HepG2 (cell line): ENCODE measurements around the gene ACSL5. TPM values are rescaled to one million over a fixed set of nuclear protein-coding genes. Genes with fewer than 3 reads are reported as not detected.
A peak's percentile ranks its signal among the peaks of the same experiment; 100 is the strongest.

ENCODE experiments used
- ATF6 ChIP-seq: sonication (generic); formaldehyde crosslinking; conservative IDR thresholded peaks from 2 replicates; pipeline ENCODE4 v1.4.0; 2020; ENCODE audit warnings: missing genetic modification reagents
- CCDC6 ChIP-seq: sonication (generic); formaldehyde crosslinking; IDR thresholded peaks from 2 replicates; pipeline ENCODE4 v1.8.1; 2022; ENCODE audit warnings: mild to moderate bottlenecking, missing genetic modification reagents, moderate library complexity
- CSRNP1 ChIP-seq: sonication (generic); formaldehyde crosslinking; IDR thresholded peaks from 2 replicates; pipeline ENCODE4 v1.8.1; 2023; ENCODE audit warnings: mild to moderate bottlenecking, missing genetic modification reagents
- DMAP1 ChIP-seq: IDR thresholded peaks from 2 replicates; pipeline ENCODE4 v1.6.1; 2016
- GMEB1 ChIP-seq: sonication (generic); formaldehyde crosslinking; IDR thresholded peaks from 2 replicates; pipeline ENCODE4 v1.5.1; 2020; ENCODE audit warnings: missing genetic modification reagents, mild to moderate bottlenecking, borderline replicate concordance
- RERE ChIP-seq: IDR thresholded peaks from 2 replicates; pipeline ENCODE4 v1.6.1; 2016; ENCODE audit warnings: low read depth, missing genetic modification reagents, missing compliant biosample characterization
- TBL1XR1 ChIP-seq: fragments of 150-350 bp; IDR thresholded peaks from 2 replicates; pipeline ENCODE4 v1.6.1; 2014; ENCODE audit warnings: borderline replicate concordance, low read length; ENCODE audit not compliant: partially characterized antibody
- TBX2 ChIP-seq: sonication (generic); formaldehyde crosslinking; IDR thresholded peaks from 2 replicates; pipeline ENCODE4 v1.5.0; 2020; ENCODE audit warnings: missing genetic modification reagents, mild to moderate bottlenecking, borderline replicate concordance
- YY1 ChIP-seq: IDR thresholded peaks from 2 replicates; pipeline ENCODE4 v1.6.1; 2011; ENCODE audit warnings: low read length, low read depth, moderate library complexity, mild to moderate bottlenecking; ENCODE audit not compliant: insufficient read depth, insufficient replicate concordance
- ZBTB14 ChIP-seq: sonication (generic); formaldehyde crosslinking; IDR thresholded peaks from 2 replicates; pipeline ENCODE4 v1.4.0; 2020; ENCODE audit warnings: missing genetic modification reagents
- ZNF710 ChIP-seq: sonication (generic); formaldehyde crosslinking; IDR thresholded peaks from 2 replicates; pipeline ENCODE4 v1.5.0; 2020; ENCODE audit warnings: mild to moderate bottlenecking, missing genetic modification reagents, borderline replicate concordance
- ZNF772 ChIP-seq: sonication (generic); formaldehyde crosslinking; IDR thresholded peaks from 2 replicates; pipeline ENCODE4 v1.5.0; 2020; ENCODE audit warnings: mild to moderate bottlenecking, missing genetic modification reagents
- polyA plus RNA-seq, 8 experiments: library from polyadenylated mRNA; depleted of rRNA in 3 of 8; stranded (reverse) in 7 of 8; unstranded in 1 of 8; fragments of >200 nt; fragmentation: Illumina TruSeq in 4 of 8; extraction: Trizol in 4 of 8; gene quantifications; 2 replicates each; pipeline versions ENCODE4 v1.2.1 to v1.2.3, GENCODE V29; 2011 to 2016; ENCODE audit warnings: low read depth in 4 of 8, missing spikeins in 1 of 8, mixed read lengths in 1 of 8; ENCODE audit not compliant: insufficient read depth in 1 of 8
- total RNA-seq, 5 experiments: library from RNA; depleted of rRNA; stranded (reverse); fragments of >200 nt; fragmentation: Illumina TruSeq; extraction: Trizol; gene quantifications; 2 replicates each; pipeline ENCODE4 v1.2.3, GENCODE V29; 2016; ENCODE audit warnings: low read depth in 1 of 5

Gene ACSL5
- total and polyA plus RNA-seq, 2 of the 13 experiments (the other 11 are each of a cell fraction or from before 2014, with no cell fraction given), result 56.4 to 82.5 TPM

- TF ChIP-seq YY1 (peak; percentile 12), ZBTB14 (CRISPR knock-in tag) (no peak), ZNF772 (CRISPR knock-in tag) (peak; percentile 43; the same call in 1 of the 2 replicates), TBX2 (CRISPR knock-in tag) (peak; percentile 99), ATF6 (CRISPR knock-in tag) (no peak), ZNF710 (peak; percentile 66; the same call in 1 of the 2 replicates), RERE (peak; percentile 93), CSRNP1 (CRISPR knock-in tag) (peak; percentile 64; the same call in 1 of the 2 replicates), TBL1XR1 (peak; percentile 77), CCDC6 (CRISPR knock-in tag) (peak; percentile 79; the same call in 1 of the 2 replicates), DMAP1 (CRISPR knock-in tag) (peak; percentile 52; the same call in 1 of the 2 replicates), GMEB1 (CRISPR knock-in tag) (peak; percentile 54; the same call in 1 of the 2 replicates)
Observed at GRCh38 chr10:112394475-112394875, 20.6 kb downstream of the ACSL5 start (continued).
